GM23248 (cell line): ENCODE results near the gene SPCS1. TPM values are rescaled to one million over a fixed set of nuclear protein-coding genes. Genes with fewer than 3 reads are reported as not detected.
"Not testable (repeated sequence)": the region's sequence is repeated elsewhere in the genome, so short reads cannot be mapped to it uniquely, and the experiment has no call there.

Experiments
- DNase-seq: peaks from one replicate; pipeline ENCODE4 v3.0.0-alpha.2; 2015
- H2AFZ ChIP-seq: fragments of 200-600 bp; sonication (generic); 2 replicates; pipeline ENCODE4 v1.6.1; 2016; ENCODE audit warnings: antibody characterized with exemption
- H3F3A ChIP-seq: fragments of 200-600 bp; sonication (generic); 2 replicates; pipeline ENCODE4 v1.6.1; 2016; ENCODE audit warnings: mild to moderate bottlenecking, antibody characterized with exemption, mixed run types; ENCODE audit not compliant: insufficient read depth
- H3K27ac ChIP-seq: fragments of 200-600 bp; sonication (generic); 2 replicates; pipeline ENCODE4 v1.5.1; 2016; ENCODE audit warnings: mild to moderate bottlenecking
- H3K27me3 ChIP-seq: fragments of 200-600 bp; sonication (generic); replicated peaks from 2 replicates; pipeline ENCODE4 v1.6.1; 2016; ENCODE audit warnings: mild to moderate bottlenecking; ENCODE audit not compliant: insufficient read depth
- H3K36me3 ChIP-seq: fragments of 200-600 bp; sonication (generic); 2 replicates; pipeline ENCODE4 v1.6.1; 2016; ENCODE audit warnings: low read depth, mild to moderate bottlenecking
- H3K4me1 ChIP-seq: fragments of 200-600 bp; sonication (generic); 2 replicates; pipeline ENCODE4 v1.6.1; 2016; ENCODE audit warnings: mild to moderate bottlenecking; ENCODE audit not compliant: insufficient read depth
- H3K4me2 ChIP-seq: fragments of 200-600 bp; sonication (generic); one replicate; pipeline ENCODE4 v1.6.1; 2016; ENCODE audit warnings: mild to moderate bottlenecking; ENCODE audit not compliant: unreplicated experiment
- H3K4me3 ChIP-seq: fragments of 200-600 bp; sonication (generic); 2 replicates; pipeline ENCODE4 v1.5.1; 2016; ENCODE audit warnings: mild to moderate bottlenecking
- H3K79me2 ChIP-seq: fragments of 200-600 bp; sonication (generic); 2 replicates; pipeline ENCODE4 v1.6.1; 2016; ENCODE audit warnings: mild to moderate bottlenecking; ENCODE audit not compliant: insufficient read depth
- H3K9ac ChIP-seq: fragments of 200-600 bp; sonication (generic); 2 replicates; pipeline ENCODE4 v1.6.1; 2016; ENCODE audit warnings: mild to moderate bottlenecking
- H3K9me2 ChIP-seq: fragments of 200-600 bp; sonication (generic); 2 replicates; pipeline ENCODE4 v1.6.1; 2016; ENCODE audit warnings: mixed run types, mild to moderate bottlenecking, moderate library complexity; ENCODE audit not compliant: insufficient read depth
- H3K9me3 ChIP-seq: fragments of 200-600 bp; sonication (generic); one replicate; pipeline ENCODE4 v1.6.1; 2017; ENCODE audit warnings: low read depth
- H4K20me1 ChIP-seq: fragments of 200-600 bp; sonication (generic); 2 replicates; pipeline ENCODE4 v1.6.0; 2016; ENCODE audit not compliant: insufficient read depth
- EZH2 ChIP-seq: fragments of 200-600 bp; sonication (generic); IDR thresholded peaks from 2 replicates; pipeline ENCODE4 v1.6.1; 2018; ENCODE audit warnings: antibody characterized with exemption, mild to moderate bottlenecking; ENCODE audit not compliant: insufficient read depth, poor library complexity, severe bottlenecking
- EZH2phosphoT487 ChIP-seq: fragments of 200-600 bp; sonication (generic); IDR thresholded peaks from 2 replicates; pipeline ENCODE4 v1.6.1; 2018; ENCODE audit warnings: antibody characterized with exemption, moderate library complexity, mild to moderate bottlenecking, low read depth; ENCODE audit not compliant: insufficient read depth
- WGBS, 2 experiments: methylation state at CpG; one replicate each; pipeline ENCODE4 v1.1.6; 2015 to 2017; ENCODE audit warnings: low lambda C conversion rate in 2 of 2, low coverage in 1 of 2; ENCODE audit errors: missing lambda C conversion rate in 2 of 2; 5-methylcytosine and 5-hydroxymethylcytosine counted together
- in situ Hi-C: fragments of 300-500 bp; cut with MboI; formaldehyde crosslinking; loops from 2 replicates; pipeline ENCODE4 v1.15.0; 2020
- polyA plus RNA-seq: library from polyadenylated mRNA; unstranded; fragments of >200 nt; fragmentation: Nextera tagmentation; extraction: Ambion mirVana; gene quantifications from 2 replicates; pipeline ENCODE4 v1.2.1, GENCODE V29; 2016
- total RNA-seq: library from RNA; depleted of rRNA; stranded (reverse); fragments of >200 nt; shearing (Covaris generic); gene quantifications from 2 replicates; pipeline ENCODE4 v1.2.3, GENCODE V29; 2014

SPCS1 gene
- total and polyA plus RNA-seq, 2 experiments from 2014 or later = 184 to 366 TPM

- H3K4me2 ChIP-seq = peak overlapping the region; percentile 76
- H2AFZ ChIP-seq = no peak overlapping the region
- in situ Hi-C loops = no loop called here
- peaks cover 47% of the 10 kb centered on the region for H3K4me1 ChIP-seq
- peaks cover 48% of the 10 kb centered on the region for H3F3A ChIP-seq
- H3K4me3 ChIP-seq = peak overlapping the region; percentile 53
- peaks cover 66% of the 10 kb centered on the region for H3K79me2 ChIP-seq
- TF ChIP-seq EZH2phosphoT487 = no peak
- TF ChIP-seq EZH2 = no peak
- H3K36me3 ChIP-seq = peaks cover 12% of the 10 kb centered on the region; the same call in 1 of the 2 replicates
- H3K9me2 ChIP-seq = no peaks in the 10 kb centered on the region
- no peaks in the 10 kb centered on the region for H3K27me3 ChIP-seq
- DNase-seq = peak; percentile 39
- WGBS, 2 experiments = 14 to 17% methylated on average over 1 of the region's 1 CpG
- no peaks in the 10 kb centered on the region for H4K20me1 ChIP-seq
- H3K27ac ChIP-seq = peak overlapping the region; percentile 99
- H3K9ac ChIP-seq = peak overlapping the region; percentile 76
- no peaks in the 10 kb centered on the region for H3K9me3 ChIP-seq
These were observed 34.2 kb upstream of the SPCS1 start for GRCh38 chr3:52671676-52672075.

GRCh38 chr3:52676201-52676600 is 29.7 kb upstream of the SPCS1 start:
- H3K9me2 ChIP-seq, H3K4me2 ChIP-seq, H3K9me3 ChIP-seq, H3K9ac ChIP-seq, H4K20me1 ChIP-seq, H2AFZ ChIP-seq, in situ Hi-C loops, H3K4me3 ChIP-seq, H3K27me3 ChIP-seq, H3K27ac ChIP-seq, DNase-seq: not testable (repeated sequence)
- peaks cover 75% of the 10 kb centered on the region for H3K79me2 ChIP-seq
- peaks cover 25% of the 10 kb centered on the region for H3F3A ChIP-seq
- peaks cover 29% of the 10 kb centered on the region for H3K36me3 ChIP-seq
- peaks cover 35% of the 10 kb centered on the region for H3K4me1 ChIP-seq
- WGBS, 2 experiments = 73 to 74% methylated on average over 3 of the region's 3 CpGs

- TF ChIP-seq EZH2phosphoT487 = no peak
- no peak for TF ChIP-seq EZH2
- no peak overlapping the region for H2AFZ ChIP-seq
- peaks cover 29% of the 10 kb centered on the region for H3K36me3 ChIP-seq
- H3K4me3 ChIP-seq = no peak overlapping the region
- peak; percentile 26 for DNase-seq
- H3K27ac ChIP-seq = peak overlapping the region; percentile 48
- no peaks in the 10 kb centered on the region for H3K27me3 ChIP-seq
- H4K20me1 ChIP-seq = no peaks in the 10 kb centered on the region
- H3K4me1 ChIP-seq = peaks cover 30% of the 10 kb centered on the region
- no peaks in the 10 kb centered on the region for H3K9me3 ChIP-seq
- H3K9me2 ChIP-seq = no peaks in the 10 kb centered on the region
- H3K79me2 ChIP-seq = peaks cover 92% of the 10 kb centered on the region
- 94% methylated on average over 6 of the region's 6 CpGs for WGBS, 2 experiments
- H3K4me2 ChIP-seq = no peak overlapping the region
- peaks cover 16% of the 10 kb centered on the region for H3F3A ChIP-seq
- in situ Hi-C loops = no loop called here
- peak overlapping the region; percentile 16; the same call in 1 of the 2 replicates for H3K9ac ChIP-seq
These were observed 27.4 kb upstream of the SPCS1 start for GRCh38 chr3:52678265-52679198.

GRCh38 chr3:52679199-52679538 is 26.7 kb upstream of the SPCS1 start:
- Histone ChIP-seq H3F3A (peaks cover 16% of the 10 kb centered on the region), H3K9me2 (no peaks in the 10 kb centered on the region), H3K4me2 (no peak overlapping the region), H2AFZ (no peak overlapping the region), H3K27me3 (no peaks in the 10 kb centered on the region), H3K4me3 (no peak overlapping the region), H4K20me1 (no peaks in the 10 kb centered on the region), H3K4me1 (peaks cover 31% of the 10 kb centered on the region), H3K79me2 (peaks cover 92% of the 10 kb centered on the region), H3K9ac (peak overlapping the region; percentile 16; the same call in 1 of the 2 replicates), H3K36me3 (peaks cover 29% of the 10 kb centered on the region), H3K9me3 (no peaks in the 10 kb centered on the region), H3K27ac (peak overlapping the region; percentile 48)
- in situ Hi-C loops = no loop called here
- TF ChIP-seq EZH2phosphoT487 = no peak
- 75 to 79% methylated on average over 3 of the region's 3 CpGs for WGBS, 2 experiments
- DNase-seq = peak; percentile 30
